ENCODE measurements around the gene GRHPR.
"Not testable (repeated sequence)": the region's sequence is repeated elsewhere in the genome, so short reads cannot be mapped to it uniquely, and the experiment has no call there.

Gene GRHPR

GRCh38 chr9:37476930-37477329 lies 54.4 kb downstream of the GRHPR start:
- intact Hi-C loops (cut with DNase I; ENCODE audit: low total_unique reads) = loop anchor here (10.0 kb wide), 1 partner anchor 118 kb away; the partner anchor contains the start of gene TOMM5
- Histone ChIP-seq H3K4me1 (peaks cover 0 to 14% (median 2%) of the 10 kb centered on the region in 4 donors), H3K36me3 (no peaks in the 10 kb centered on the region), H3K27ac (no peak overlapping the region), H3K9me3 (no peaks in the 10 kb centered on the region), H3K27me3 (peaks cover 0 to 4% of the 10 kb centered on the region in 2 donors), H3K4me3 (no peak overlapping the region)
- DNase-seq = no peak
- TF ChIP-seq, protein P1, sequence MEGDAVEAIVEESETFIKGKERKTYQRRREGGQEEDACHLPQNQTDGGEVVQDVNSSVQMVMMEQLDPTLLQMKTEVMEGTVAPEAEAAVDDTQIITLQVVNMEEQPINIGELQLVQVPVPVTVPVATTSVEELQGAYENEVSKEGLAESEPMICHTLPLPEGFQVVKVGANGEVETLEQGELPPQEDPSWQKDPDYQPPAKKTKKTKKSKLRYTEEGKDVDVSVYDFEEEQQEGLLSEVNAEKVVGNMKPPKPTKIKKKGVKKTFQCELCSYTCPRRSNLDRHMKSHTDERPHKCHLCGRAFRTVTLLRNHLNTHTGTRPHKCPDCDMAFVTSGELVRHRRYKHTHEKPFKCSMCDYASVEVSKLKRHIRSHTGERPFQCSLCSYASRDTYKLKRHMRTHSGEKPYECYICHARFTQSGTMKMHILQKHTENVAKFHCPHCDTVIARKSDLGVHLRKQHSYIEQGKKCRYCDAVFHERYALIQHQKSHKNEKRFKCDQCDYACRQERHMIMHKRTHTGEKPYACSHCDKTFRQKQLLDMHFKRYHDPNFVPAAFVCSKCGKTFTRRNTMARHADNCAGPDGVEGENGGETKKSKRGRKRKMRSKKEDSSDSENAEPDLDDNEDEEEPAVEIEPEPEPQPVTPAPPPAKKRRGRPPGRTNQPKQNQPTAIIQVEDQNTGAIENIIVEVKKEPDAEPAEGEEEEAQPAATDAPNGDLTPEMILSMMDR (IDR thresholded peaks at IDR 0.05) = no peak

DNA sequence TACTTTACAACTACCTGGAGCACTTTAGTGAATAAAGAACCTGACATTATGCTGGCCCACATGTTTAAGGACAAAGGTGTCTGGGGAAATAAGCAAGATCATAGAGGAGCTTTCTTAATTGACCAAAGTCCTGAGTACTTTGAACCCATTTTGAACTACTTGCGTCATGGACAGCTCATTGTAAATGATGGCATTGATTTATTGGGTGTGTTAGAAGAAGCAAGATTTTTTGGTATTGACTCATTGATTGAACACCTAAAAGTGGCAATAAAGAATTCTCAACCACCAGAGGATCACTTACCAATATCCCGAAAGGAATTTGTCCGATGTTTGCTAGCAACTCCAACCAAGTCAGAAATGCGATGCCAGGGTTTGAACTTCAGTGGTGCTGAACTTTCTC lies 54.9 kb downstream of the GRHPR start:
- not testable (repeated sequence) for H3K4me1 ChIP-seq, DNase-seq, H3K36me3 ChIP-seq, H3K27ac ChIP-seq, H3K27me3 ChIP-seq, H3K9me3 ChIP-seq, H3K4me3 ChIP-seq
- intact Hi-C loops (cut with DNase I; ENCODE audit: low total_unique reads) = loop anchor here (10.0 kb wide), 1 partner anchor 117 kb away; the partner anchor contains the start of gene TOMM5

DNA sequence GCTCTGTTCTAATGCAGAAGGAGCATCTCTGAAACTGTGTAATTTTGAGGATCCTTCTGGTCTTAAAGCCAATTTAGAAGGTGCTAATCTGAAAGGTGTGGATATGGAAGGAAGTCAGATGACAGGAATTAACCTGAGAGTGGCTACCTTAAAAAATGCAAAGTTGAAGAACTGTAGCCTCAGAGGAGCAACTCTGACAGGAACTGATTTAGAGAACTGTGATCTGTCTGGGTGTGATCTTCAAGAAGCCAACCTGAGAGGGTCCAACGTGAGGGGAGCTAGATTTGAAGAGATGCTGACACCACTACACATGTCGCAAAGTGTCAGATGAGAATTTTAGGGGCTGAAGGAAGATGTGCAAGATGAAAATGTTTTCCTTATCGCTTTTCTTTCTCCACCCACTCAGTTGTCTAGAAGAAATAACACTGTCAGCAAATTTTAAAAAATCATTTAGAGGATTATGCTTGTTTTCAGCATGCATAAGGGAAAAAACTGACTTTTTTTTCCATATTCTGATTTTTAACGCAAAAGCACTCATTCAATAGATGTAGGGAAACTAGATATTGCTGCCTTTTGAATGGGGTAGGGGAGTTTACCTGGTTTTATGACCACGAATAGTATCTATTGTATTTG lies 55.6 kb downstream of the GRHPR start:
- intact Hi-C loops (cut with DNase I; ENCODE audit: low total_unique reads) = loop anchor here (10.0 kb wide), 1 partner anchor 117 kb away; the partner anchor contains the start of gene TOMM5
- H3K9me3 ChIP-seq, H3K36me3 ChIP-seq, H3K4me3 ChIP-seq, H3K27ac ChIP-seq, DNase-seq, H3K27me3 ChIP-seq, H3K4me1 ChIP-seq: not testable (repeated sequence)

GRCh38 chr9:37480759-37481158 lies 58.3 kb downstream of the GRHPR start:
- no peak for DNase-seq
- no peak overlapping the region for H3K4me3 ChIP-seq
- H3K36me3 ChIP-seq = no peaks in the 10 kb centered on the region
- intact Hi-C loops (cut with DNase I; ENCODE audit: low total_unique reads) = no loop called here
- no peak overlapping the region for H3K27ac ChIP-seq
- no peaks in the 10 kb centered on the region for H3K9me3 ChIP-seq
- peaks cover 0 to 7% (median 6%) of the 10 kb centered on the region in 4 donors for H3K4me1 ChIP-seq
- TF ChIP-seq, protein P1 (IDR thresholded peaks at IDR 0.05) = no peak
- peaks cover 0 to 4% of the 10 kb centered on the region in 2 donors for H3K27me3 ChIP-seq

- peak; percentile 92 to 96 for DNase-seq
- Histone ChIP-seq H3K27ac (peak within 1 kb of the TSS; percentile 86 to 91), H3K36me3 (peaks cover 11 to 14% (median 13%) of the 10 kb centered on the region in 3 donors), H3K9me3 (no peaks in the 10 kb centered on the region), H3K4me1 (peaks cover 5 to 29% (median 27%) of the 10 kb centered on the region in 4 donors), H3K27me3 (no peaks in the 10 kb centered on the region), H3K4me3 (peak within 1 kb of the TSS; percentile 70 to 80)
- intact Hi-C loops (cut with DNase I; ENCODE audit: low total_unique reads) = loop anchor here (5.0 kb wide), 1 partner anchor 317 kb away; the partner anchor contains the start of gene DCAF10
- TF ChIP-seq, protein P1 (IDR thresholded peaks at IDR 0.05) = no peak
These were observed 63.1 kb downstream of the GRHPR start, which contains the start of gene POLR1E for GRCh38 chr9:37485389-37486255. TSS of gene POLR1E (plus strand) at chr9:37485948. CDS start at chr9:37486048, 100 bp downstream.

GRCh38 chr9:37486256-37486615 lies 63.7 kb downstream of the GRHPR start:
- intact Hi-C loops (cut with DNase I; ENCODE audit: low total_unique reads) = loop anchor here (5.0 kb wide), 1 partner anchor 316 kb away; the partner anchor contains the start of gene DCAF10
- Histone ChIP-seq H3K27me3 (no peaks in the 10 kb centered on the region), H3K9me3 (no peaks in the 10 kb centered on the region), H3K4me1 (peaks cover 5 to 29% (median 27%) of the 10 kb centered on the region in 4 donors), H3K27ac (peak overlapping the region; percentile 86 to 91), H3K4me3 (peak overlapping the region; percentile 70 to 80), H3K36me3 (peaks cover 15 to 20% (median 17%) of the 10 kb centered on the region in 3 donors)
- no peak for DNase-seq
- TF ChIP-seq, protein P1 (IDR thresholded peaks at IDR 0.05) = no peak

All from tibial artery (tissue), 4 donors.